GM19043 (cell line): ENCODE data around the gene ITGAE.
A peak's percentile ranks its signal among the peaks of the same experiment; 100 is the strongest.

ENCODE experiments used
- ATAC-seq: cut with Tn5 transposase; IDR thresholded peaks from one replicate; pipeline ENCODE4 v1.9.1; 2021; ENCODE audit warnings: low read depth; ENCODE audit not compliant: unreplicated experiment

The ITGAE gene

DNA sequence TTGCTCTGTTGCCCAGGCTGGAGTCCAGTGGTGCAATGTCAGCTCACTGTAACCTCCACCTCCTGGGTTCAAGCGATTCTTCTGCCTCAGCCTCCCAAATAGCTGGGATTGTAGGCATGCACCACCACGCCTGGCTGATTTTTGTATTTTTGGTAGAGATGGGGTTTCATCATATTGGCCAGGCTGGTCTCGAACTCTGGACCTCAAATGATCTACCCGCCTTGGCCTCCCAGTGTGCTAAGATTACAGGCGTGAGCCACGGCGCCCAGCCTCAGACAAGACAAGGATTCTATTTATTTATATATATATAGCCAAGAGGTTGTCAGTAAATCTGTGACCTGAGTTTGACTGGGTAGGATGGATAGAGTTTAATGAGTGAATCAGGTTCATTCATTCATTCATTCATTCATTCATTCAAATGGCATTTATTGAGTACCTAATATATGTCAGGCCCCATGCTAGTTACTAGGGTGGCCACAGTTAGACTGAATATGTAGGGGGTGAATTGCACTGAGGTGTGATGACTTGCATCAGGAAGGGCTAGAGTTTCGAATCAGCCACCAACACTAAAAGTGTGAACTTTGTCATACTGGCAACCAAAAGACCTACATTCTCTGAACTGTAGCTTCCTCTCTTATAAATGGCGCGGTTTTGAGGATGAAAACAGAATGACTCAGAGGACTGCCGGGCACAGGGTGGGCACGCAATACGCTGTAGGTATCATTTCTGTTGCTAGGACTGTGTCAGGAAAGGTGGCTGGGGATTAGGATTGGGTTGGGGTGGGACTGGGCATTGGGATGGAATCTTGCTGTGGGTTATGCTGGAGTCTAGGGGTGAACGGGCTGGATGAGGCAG lies 37.8 kb downstream of the ITGAE start:
- ATAC-seq = peak; percentile 59

DNA sequence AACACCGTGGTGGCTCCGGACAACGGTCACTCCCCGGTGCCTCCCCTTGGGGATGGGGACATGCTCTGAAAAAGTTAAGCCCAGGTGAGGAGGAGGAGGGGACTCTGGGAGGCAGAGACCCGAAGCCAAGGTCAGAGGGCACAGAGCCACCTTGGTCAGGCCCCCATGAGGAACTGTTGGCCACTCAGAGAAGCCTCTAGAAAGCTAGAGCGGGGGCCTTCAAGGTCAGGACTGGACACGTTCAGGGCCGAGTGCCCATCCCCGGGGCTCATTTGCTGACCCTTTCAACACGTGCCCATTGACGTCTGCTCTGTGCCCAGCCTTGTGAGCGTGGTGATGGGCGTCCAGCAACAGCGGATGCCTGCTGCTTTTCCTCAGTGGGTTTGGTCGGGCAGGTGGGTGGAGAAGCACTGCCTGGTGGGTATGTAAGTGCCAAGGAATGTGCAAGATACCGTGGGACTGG lies 39.0 kb downstream of the ITGAE start:
- no peak for ATAC-seq

- no peak for ATAC-seq
Measured at GRCh38 chr17:3761036-3761917, 39.7 kb downstream of the ITGAE start.

DNA sequence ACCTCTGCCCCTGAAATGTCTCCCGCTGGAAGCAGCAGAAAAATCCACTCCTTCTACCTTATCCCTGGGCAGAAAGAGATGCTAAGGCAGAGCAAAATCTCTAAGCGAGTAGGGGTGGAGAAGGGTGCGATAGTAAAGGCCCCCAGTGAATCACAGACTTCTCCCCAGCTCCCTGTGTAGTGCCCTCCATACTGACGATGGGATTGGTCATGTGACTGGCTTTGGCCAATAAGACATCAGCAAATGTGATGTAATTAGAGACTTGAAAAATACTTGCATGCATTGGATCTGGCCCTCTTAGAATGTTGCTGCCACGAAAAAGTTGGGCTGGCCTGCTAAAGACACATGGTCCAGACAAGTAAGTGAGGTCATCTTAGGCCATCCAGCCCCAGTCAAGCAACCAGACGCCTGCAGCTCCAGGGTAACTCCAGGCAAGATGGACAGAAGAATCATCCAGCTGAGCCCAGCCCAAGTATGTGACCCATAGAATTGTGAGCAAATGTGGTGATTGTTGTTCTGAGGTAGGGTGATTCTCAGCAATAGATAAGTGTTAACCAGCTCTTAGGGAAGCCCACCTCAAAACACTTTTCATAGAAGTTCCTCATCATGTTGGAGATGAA lies 41.3 kb downstream of the ITGAE start:
- ATAC-seq = no peak

GRCh38 chr17:3755335-3756030 lies 45.5 kb downstream of the ITGAE start:
- no peak for ATAC-seq

- ATAC-seq = no peak
Measured at GRCh38 chr17:3754458-3755334, 46.3 kb downstream of the ITGAE start.

- ATAC-seq = no peak
Measured at GRCh38 chr17:3754066-3754457, 46.9 kb downstream of the ITGAE start.

- no peak for ATAC-seq
Measured at GRCh38 chr17:3753624-3754023, 47.4 kb downstream of the ITGAE start.

- no peak for ATAC-seq
Measured at GRCh38 chr17:3751836-3752235, 49.2 kb downstream of the ITGAE start.

DNA sequence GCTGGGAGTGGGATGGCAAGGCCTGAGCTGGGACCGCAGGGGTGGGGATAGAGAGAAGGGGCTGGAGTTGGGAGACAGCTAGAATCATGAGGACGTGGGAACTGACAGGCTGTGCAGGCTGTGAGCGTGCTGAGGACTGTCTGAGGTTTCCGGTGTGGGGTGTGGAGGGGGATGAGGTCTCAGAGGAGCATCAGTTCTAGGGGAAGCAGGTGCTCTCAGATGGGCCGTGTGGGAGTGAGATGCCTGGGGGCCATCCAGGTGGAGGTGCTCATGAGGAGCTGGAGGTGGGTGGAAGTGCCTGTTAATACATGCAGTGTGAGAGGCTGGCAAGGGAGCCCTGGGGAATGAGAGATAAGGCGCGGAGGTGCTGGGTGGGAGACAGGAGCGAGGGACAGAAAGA lies 50.1 kb downstream of the ITGAE start:
- ATAC-seq = no peak

DNA sequence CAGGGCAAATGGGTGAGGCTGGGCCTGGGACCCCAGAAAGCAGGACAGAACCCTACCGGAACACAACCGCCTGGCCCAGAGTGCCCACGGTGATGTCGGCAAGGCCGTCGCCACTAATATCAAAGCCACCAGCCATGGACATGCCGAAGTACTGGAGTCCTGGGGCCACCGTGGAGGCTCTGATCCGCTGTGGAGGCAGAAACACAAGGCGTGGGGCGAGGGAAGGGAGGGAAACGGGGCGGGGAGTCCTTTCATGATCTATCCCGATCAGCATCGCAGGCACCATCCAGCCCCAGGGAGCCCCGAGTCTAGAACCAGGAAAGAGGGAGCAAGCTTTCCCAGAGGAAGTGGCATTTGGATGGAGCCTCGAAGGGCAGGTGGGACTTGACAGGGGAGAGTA lies 50.7 kb downstream of the ITGAE start:
- ATAC-seq = no peak

DNA sequence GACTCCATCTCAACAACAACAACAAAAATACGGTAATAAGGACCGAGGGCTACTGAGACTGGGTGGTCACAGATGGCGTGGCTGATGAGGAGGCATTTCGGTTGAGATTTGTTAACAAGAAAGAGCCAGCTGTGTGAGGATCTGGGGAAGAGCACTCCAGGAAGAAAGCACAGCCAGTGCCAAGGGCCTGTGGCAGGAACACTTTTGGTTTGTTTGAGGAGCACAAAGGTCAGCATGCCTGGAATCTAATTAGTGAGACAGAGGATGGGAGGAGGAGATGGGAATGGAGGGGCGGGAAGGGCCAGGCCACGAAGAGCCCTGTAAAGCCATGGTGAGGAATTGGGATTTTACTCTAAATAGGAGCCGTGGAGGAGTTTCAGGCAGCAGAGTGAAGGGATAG lies 52.4 kb downstream of the ITGAE start:
- no peak for ATAC-seq

GRCh38 chr17:3747805-3748204 lies 53.2 kb downstream of the ITGAE start:
- ATAC-seq = no peak

- ATAC-seq = no peak
Measured at GRCh38 chr17:3745071-3745470, 55.9 kb downstream of the ITGAE start.

- no peak for ATAC-seq
Measured at GRCh38 chr17:3744014-3744413, 57.0 kb downstream of the ITGAE start.

GRCh38 chr17:3740611-3741073 lies 60.3 kb downstream of the ITGAE start:
- no peak for ATAC-seq

DNA sequence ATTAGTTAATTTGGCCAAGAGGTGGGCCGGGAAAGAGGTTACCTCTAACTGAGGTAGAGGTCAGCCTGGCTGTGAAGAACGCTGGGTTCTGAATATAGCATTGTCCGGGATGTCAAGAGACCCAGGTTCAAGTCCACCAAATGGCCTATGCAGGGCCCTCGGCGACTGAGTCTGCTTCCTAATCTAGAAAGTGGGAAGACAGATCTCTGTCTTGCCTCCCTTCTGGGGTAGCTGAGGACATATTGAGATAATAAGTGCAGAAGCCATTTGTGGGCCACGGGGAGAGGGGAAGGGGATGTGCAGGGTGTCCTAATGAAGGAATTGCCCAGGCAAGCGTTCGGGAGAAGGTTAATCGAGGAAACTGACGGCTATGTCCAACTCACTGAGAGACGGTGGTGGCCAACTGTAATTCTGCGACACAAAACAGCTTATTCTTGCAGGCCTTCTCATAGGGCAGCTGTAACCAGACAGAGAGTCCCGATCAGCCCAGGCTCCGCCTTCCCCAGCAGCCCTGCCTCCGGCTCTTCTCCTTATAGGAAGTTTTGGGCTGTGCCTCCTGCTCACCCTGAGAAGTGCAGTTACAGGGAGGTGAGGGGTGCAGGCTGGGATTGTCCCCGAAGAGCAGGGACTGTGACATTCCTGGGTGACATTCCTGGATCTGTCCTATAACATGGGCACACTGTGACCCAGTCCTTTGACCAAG lies 61.4 kb downstream of the ITGAE start:
- ATAC-seq = no peak

DNA sequence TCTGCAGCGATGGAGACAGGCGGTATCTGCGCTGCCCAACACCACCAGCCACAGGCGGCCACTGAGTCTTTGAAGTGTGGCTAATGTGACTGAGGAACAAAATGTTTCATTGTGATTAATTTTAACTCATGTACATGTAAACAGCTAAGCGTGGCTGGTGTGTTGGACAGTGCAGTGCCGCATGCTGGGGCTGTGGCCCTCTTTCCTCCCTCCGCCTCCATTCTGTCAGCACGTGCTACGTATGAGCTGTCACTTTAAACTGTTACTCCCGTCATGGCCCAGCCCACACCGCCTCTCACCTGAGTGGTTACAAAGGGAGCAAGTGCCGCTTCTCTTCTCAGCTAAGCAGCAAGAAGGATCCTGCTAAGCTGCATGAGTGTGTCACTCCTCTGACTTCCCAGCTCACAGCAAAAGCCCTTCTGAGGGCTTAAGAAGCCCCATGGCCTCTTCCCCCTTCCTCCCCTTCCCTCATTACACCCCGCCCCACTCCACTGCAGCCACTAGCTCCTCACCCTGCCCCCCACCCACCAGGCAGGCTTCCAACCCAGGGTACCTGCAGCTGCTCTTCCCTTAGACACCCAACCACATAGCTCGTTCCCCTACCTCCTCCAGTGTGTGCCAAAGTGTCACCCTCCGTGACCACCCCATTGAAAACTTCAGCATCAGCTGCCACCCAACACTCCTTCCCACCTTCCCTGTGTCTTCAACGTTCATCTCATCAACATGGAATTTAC lies 62.3 kb downstream of the ITGAE start:
- no peak for ATAC-seq
